PC-9 (cell line): ENCODE results near the gene CDK3.

ENCODE experiments used
- EZH2 ChIP-seq: fragments of 200-600 bp; sonication (generic); IDR thresholded peaks from 2 replicates; pipeline ENCODE4 v1.8.0; 2017; ENCODE audit warnings: antibody characterized with exemption, low read depth
- TF ChIP-seq, protein P1 (sequence below): fragments of 200-600 bp; sonication (generic); conservative IDR thresholded peaks from 2 replicates; pipeline ENCODE4 v1.6.1; 2017; ENCODE audit warnings: mixed run types, antibody characterized with exemption, mild to moderate bottlenecking, moderate library complexity

DNA sequence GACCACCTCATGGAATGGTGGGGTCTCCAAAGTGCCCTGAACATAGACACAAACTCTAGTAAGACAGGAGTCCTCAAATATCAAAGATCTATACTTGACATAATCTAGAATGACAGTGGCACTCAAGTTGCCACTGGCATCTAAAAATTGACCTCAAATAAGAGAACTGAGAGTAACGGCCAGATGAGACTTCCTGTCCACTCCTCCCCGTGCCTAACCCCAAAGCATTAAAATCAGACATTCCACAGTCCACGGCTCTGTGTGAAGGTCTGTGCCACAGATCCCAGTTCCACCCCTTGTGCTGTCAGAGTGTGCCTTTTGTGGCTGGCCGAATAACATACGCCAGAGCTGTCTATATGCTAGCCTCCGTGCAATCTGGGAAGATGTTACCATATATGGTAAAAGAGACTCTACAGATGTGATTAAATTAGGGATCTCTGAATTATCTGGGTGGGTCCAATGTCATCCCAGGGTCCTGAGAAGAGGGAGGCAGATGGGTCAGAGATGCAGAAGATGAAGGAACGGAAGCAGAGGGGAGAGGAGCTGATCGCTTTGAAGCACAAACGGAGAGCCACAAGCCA lies 47.5 kb downstream of the CDK3 start:
- TF ChIP-seq, protein P1, sequence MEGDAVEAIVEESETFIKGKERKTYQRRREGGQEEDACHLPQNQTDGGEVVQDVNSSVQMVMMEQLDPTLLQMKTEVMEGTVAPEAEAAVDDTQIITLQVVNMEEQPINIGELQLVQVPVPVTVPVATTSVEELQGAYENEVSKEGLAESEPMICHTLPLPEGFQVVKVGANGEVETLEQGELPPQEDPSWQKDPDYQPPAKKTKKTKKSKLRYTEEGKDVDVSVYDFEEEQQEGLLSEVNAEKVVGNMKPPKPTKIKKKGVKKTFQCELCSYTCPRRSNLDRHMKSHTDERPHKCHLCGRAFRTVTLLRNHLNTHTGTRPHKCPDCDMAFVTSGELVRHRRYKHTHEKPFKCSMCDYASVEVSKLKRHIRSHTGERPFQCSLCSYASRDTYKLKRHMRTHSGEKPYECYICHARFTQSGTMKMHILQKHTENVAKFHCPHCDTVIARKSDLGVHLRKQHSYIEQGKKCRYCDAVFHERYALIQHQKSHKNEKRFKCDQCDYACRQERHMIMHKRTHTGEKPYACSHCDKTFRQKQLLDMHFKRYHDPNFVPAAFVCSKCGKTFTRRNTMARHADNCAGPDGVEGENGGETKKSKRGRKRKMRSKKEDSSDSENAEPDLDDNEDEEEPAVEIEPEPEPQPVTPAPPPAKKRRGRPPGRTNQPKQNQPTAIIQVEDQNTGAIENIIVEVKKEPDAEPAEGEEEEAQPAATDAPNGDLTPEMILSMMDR: no peak
- TF ChIP-seq EZH2: no peak
